ENCODE measurements around the gene HNRNPLL. TPM values are rescaled to one million over a fixed set of nuclear protein-coding genes. Genes with fewer than 3 reads are reported as not detected.
"Not testable (repeated sequence)": the region's sequence is repeated elsewhere in the genome, so short reads cannot be mapped to it uniquely, and the experiment has no call there.

The HNRNPLL gene
- total and polyA plus RNA-seq, 4 donors = 7.7 to 18.3 (median 13.1) TPM

- Histone ChIP-seq H3K9me3 (ENCODE audit: control insufficient read depth in 4 of 4, low read length in 3 of 4) (no peaks in the 10 kb centered on the region), H3K27ac (ENCODE audit: low read depth in 1 of 2, low read length in 2 of 2) (no peak overlapping the region), H3K36me3 (ENCODE audit: control insufficient read depth in 4 of 4, insufficient read depth in 3 of 4, low read depth in 1 of 4, low read length in 3 of 4) (no peaks in the 10 kb centered on the region), H3K4me3 (ENCODE audit: low read depth in 1 of 3, low read length in 3 of 3) (no peak overlapping the region), H3K9ac (ENCODE audit: low read depth in 1 of 2, low read length in 2 of 2) (no peak overlapping the region), H3K27me3 (ENCODE audit: control insufficient read depth in 4 of 4, insufficient read depth in 4 of 4, low read length in 3 of 4) (no peaks in the 10 kb centered on the region), H3K4me1 (ENCODE audit: control insufficient read depth in 4 of 4, insufficient read depth in 4 of 4, low read length in 3 of 4) (peaks cover 0 to 6% (median 4%) of the 10 kb centered on the region in 4 donors)
- 90% methylated on average over 5 of the region's 5 CpGs for WGBS
- TF ChIP-seq TAF1 (conservative IDR thresholded peaks at IDR 0.05) (no peak), YY1 (IDR thresholded peaks at IDR 0.05) (no peak), FOXA1 (IDR thresholded peaks at IDR 0.05) (no peak), HNF4A (conservative IDR thresholded peaks at IDR 0.05) (no peak), NR2F2 (IDR thresholded peaks at IDR 0.05) (no peak), RAD21 (IDR thresholded peaks at IDR 0.05) (no peak), HNF4G (IDR thresholded peaks at IDR 0.05) (no peak), REST (IDR thresholded peaks at IDR 0.05) (no peak), CTCF (IDR thresholded peaks at IDR 0.05; ENCODE audit: low read depth, low read length, missing input control) (no peak), JUND (IDR thresholded peaks at IDR 0.05) (no peak), RXRA (IDR thresholded peaks at IDR 0.05) (no peak), MAX (IDR thresholded peaks at IDR 0.05) (no peak), FOXA2 (IDR thresholded peaks at IDR 0.05) (no peak)
- no peak for DNase-seq (ENCODE audit: low spot score)
These were observed 63.6 kb downstream of the HNRNPLL start for GRCh38 chr2:38539086-38539485.

GRCh38 chr2:38537937-38538525 is 64.7 kb downstream of the HNRNPLL start:
- Histone ChIP-seq H3K27me3 (ENCODE audit: control insufficient read depth in 4 of 4, insufficient read depth in 4 of 4, low read length in 3 of 4) (no peaks in the 10 kb centered on the region), H3K9ac (ENCODE audit: low read depth in 1 of 2, low read length in 2 of 2) (no peak overlapping the region), H3K4me1 (ENCODE audit: control insufficient read depth in 4 of 4, insufficient read depth in 4 of 4, low read length in 3 of 4) (peaks cover 0 to 6% (median 4%) of the 10 kb centered on the region in 4 donors), H3K4me3 (ENCODE audit: low read depth in 1 of 3, low read length in 3 of 3) (no peak overlapping the region), H3K36me3 (ENCODE audit: control insufficient read depth in 4 of 4, insufficient read depth in 3 of 4, low read depth in 1 of 4, low read length in 3 of 4) (no peaks in the 10 kb centered on the region), H3K27ac (ENCODE audit: low read depth in 1 of 2, low read length in 2 of 2) (no peak overlapping the region), H3K9me3 (ENCODE audit: control insufficient read depth in 4 of 4, low read length in 3 of 4) (no peaks in the 10 kb centered on the region)
- 87% methylated on average over 3 of the region's 3 CpGs for WGBS
- TF ChIP-seq FOXA2 (IDR thresholded peaks at IDR 0.05) (no peak), NR2F2 (IDR thresholded peaks at IDR 0.05) (no peak), CTCF (IDR thresholded peaks at IDR 0.05; ENCODE audit: low read depth, low read length, missing input control) (no peak), RXRA (IDR thresholded peaks at IDR 0.05) (no peak)
- DNase-seq (ENCODE audit: low spot score) = no peak

GRCh38 chr2:38537296-38537695 is 65.4 kb downstream of the HNRNPLL start:
- not testable (repeated sequence) for H3K9me3 ChIP-seq (ENCODE audit: control insufficient read depth in 4 of 4, low read length in 3 of 4); H3K27ac ChIP-seq (ENCODE audit: low read depth in 1 of 2, low read length in 2 of 2); H3K36me3 ChIP-seq (ENCODE audit: control insufficient read depth in 4 of 4, insufficient read depth in 3 of 4, low read depth in 1 of 4, low read length in 3 of 4); H3K4me3 ChIP-seq (ENCODE audit: low read depth in 1 of 3, low read length in 3 of 3); H3K4me1 ChIP-seq (ENCODE audit: control insufficient read depth in 4 of 4, insufficient read depth in 4 of 4, low read length in 3 of 4); H3K9ac ChIP-seq (ENCODE audit: low read depth in 1 of 2, low read length in 2 of 2); DNase-seq (ENCODE audit: low spot score); H3K27me3 ChIP-seq (ENCODE audit: control insufficient read depth in 4 of 4, insufficient read depth in 4 of 4, low read length in 3 of 4)
- WGBS = 95% methylated on average over 13 of the region's 13 CpGs

All from liver (tissue), 9 donors.